HL-60 (cell line): ENCODE data around the gene SLC1A5.

ENCODE experiments used
- DNase-seq, 2 experiments: peaks; one replicate each; pipeline ENCODE4 v3.0.0-alpha.2; 2010 to 2020; ENCODE audit warnings: low read depth in 1 of 2, low spot score in 1 of 2
- H3K27ac ChIP-seq: fragments of 250-450 bp; sonication (Bioruptor Pico); replicated peaks from 2 replicates; pipeline ENCODE4 v1.5.1; 2020; ENCODE audit warnings: mild to moderate bottlenecking, moderate library complexity
- H3K27me3 ChIP-seq: fragments of 250-450 bp; sonication (Bioruptor Pico); 2 replicates; pipeline ENCODE4 v1.5.1; 2021; ENCODE audit warnings: mild to moderate bottlenecking, moderate library complexity; ENCODE audit not compliant: insufficient read depth, poor library complexity, severe bottlenecking
- H3K4me3 ChIP-seq: replicated peaks from 2 replicates; pipeline ENCODE4 v1.5.1; 2011; ENCODE audit warnings: mild to moderate bottlenecking, control low read depth, low read length; ENCODE audit not compliant: insufficient read depth
- GABPA ChIP-seq: IDR thresholded peaks from 2 replicates; pipeline ENCODE4 v1.6.1; 2012; ENCODE audit warnings: low read depth
- POLR2AphosphoS5 ChIP-seq: IDR thresholded peaks from 2 replicates; pipeline ENCODE4 v1.6.1; 2012; ENCODE audit warnings: low read depth
- SPI1 ChIP-seq: IDR thresholded peaks from 2 replicates; pipeline ENCODE4 v1.6.1; 2012; ENCODE audit warnings: low read depth, mild to moderate bottlenecking, borderline replicate concordance
- TF ChIP-seq, protein P1 (sequence below): IDR thresholded peaks from 2 replicates; pipeline ENCODE4 v1.6.1; 2012; ENCODE audit warnings: low read depth; ENCODE audit not compliant: insufficient replicate concordance
- TF ChIP-seq, protein P2 (sequence below): IDR thresholded peaks from one replicate; pipeline ENCODE4 v1.5.1; 2011; ENCODE audit warnings: low read length, control low read depth, inconsistent platforms; ENCODE audit not compliant: insufficient read depth

Gene SLC1A5

DNA sequence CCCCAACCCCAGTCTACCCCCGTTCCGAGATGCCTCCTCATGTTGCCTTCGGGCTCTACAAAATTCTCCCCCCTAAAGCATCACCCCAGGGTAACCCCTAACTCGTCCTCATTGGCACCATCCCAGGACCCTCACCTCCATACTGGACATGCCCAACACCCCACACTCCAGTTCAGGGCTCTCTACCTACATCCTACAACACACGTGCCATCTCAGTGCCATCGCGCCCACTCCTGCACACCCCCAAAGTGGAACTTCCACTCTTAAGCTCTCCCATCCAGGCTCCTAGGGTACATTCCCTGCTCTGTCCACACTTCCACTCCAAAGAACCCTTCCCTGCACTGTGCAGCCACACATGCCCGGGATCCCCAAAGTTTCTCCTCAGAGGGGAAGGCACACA lies 43.4 kb downstream of the SLC1A5 start:
- peak overlapping the region; percentile 68 for H3K27ac ChIP-seq
- no peaks in the 10 kb centered on the region for H3K27me3 ChIP-seq
- TF ChIP-seq GABPA (no peak), SPI1 (0 out of 2 replicates have a peak, but pooled peaks have one; percentile 1)
- DNase-seq, result no peak
- peak overlapping the region; percentile 71 for H3K4me3 ChIP-seq

DNA sequence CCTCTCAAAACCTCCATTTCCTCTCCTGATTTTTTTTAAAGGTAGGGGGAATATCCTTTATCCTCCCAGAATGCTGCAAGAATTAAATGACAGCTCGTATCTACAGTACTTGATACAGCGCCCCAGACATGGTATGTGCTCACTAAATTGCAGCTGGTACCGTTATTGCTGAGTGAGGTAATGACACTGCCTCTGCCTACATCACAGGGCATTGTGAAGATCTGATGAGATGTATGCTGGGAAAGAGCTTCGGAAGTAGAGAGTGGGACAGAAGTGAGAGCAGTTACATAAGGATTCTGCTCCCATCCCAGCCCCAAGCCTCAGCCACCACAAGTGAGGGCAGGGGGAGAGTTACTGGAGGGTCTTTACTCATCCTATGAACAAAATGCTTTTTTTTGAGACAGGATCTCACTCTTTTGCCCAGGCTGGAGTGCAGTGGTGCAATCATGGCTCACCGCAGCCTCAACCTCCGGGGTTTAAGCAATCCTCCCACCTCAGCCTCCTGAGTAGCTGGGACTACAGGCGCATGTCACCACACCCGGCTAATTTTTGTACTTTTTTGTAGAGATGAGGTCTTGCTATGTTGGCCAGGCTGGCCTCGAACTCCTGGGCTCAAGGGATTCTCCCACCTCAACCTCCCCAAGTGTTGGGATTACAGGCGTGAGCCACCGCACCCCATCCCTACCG lies 44.2 kb downstream of the SLC1A5 start:
- H3K27ac ChIP-seq, result no peak overlapping the region
- H3K27me3 ChIP-seq, result no peaks in the 10 kb centered on the region
- DNase-seq, result peak in 1 of 2 experiments; percentile 18
- H3K4me3 ChIP-seq, result no peak overlapping the region
- TF ChIP-seq, protein P1, sequence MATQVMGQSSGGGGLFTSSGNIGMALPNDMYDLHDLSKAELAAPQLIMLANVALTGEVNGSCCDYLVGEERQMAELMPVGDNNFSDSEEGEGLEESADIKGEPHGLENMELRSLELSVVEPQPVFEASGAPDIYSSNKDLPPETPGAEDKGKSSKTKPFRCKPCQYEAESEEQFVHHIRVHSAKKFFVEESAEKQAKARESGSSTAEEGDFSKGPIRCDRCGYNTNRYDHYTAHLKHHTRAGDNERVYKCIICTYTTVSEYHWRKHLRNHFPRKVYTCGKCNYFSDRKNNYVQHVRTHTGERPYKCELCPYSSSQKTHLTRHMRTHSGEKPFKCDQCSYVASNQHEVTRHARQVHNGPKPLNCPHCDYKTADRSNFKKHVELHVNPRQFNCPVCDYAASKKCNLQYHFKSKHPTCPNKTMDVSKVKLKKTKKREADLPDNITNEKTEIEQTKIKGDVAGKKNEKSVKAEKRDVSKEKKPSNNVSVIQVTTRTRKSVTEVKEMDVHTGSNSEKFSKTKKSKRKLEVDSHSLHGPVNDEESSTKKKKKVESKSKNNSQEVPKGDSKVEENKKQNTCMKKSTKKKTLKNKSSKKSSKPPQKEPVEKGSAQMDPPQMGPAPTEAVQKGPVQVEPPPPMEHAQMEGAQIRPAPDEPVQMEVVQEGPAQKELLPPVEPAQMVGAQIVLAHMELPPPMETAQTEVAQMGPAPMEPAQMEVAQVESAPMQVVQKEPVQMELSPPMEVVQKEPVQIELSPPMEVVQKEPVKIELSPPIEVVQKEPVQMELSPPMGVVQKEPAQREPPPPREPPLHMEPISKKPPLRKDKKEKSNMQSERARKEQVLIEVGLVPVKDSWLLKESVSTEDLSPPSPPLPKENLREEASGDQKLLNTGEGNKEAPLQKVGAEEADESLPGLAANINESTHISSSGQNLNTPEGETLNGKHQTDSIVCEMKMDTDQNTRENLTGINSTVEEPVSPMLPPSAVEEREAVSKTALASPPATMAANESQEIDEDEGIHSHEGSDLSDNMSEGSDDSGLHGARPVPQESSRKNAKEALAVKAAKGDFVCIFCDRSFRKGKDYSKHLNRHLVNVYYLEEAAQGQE, result no peak
- TF ChIP-seq, protein P2, sequence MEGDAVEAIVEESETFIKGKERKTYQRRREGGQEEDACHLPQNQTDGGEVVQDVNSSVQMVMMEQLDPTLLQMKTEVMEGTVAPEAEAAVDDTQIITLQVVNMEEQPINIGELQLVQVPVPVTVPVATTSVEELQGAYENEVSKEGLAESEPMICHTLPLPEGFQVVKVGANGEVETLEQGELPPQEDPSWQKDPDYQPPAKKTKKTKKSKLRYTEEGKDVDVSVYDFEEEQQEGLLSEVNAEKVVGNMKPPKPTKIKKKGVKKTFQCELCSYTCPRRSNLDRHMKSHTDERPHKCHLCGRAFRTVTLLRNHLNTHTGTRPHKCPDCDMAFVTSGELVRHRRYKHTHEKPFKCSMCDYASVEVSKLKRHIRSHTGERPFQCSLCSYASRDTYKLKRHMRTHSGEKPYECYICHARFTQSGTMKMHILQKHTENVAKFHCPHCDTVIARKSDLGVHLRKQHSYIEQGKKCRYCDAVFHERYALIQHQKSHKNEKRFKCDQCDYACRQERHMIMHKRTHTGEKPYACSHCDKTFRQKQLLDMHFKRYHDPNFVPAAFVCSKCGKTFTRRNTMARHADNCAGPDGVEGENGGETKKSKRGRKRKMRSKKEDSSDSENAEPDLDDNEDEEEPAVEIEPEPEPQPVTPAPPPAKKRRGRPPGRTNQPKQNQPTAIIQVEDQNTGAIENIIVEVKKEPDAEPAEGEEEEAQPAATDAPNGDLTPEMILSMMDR, result no peak

DNA sequence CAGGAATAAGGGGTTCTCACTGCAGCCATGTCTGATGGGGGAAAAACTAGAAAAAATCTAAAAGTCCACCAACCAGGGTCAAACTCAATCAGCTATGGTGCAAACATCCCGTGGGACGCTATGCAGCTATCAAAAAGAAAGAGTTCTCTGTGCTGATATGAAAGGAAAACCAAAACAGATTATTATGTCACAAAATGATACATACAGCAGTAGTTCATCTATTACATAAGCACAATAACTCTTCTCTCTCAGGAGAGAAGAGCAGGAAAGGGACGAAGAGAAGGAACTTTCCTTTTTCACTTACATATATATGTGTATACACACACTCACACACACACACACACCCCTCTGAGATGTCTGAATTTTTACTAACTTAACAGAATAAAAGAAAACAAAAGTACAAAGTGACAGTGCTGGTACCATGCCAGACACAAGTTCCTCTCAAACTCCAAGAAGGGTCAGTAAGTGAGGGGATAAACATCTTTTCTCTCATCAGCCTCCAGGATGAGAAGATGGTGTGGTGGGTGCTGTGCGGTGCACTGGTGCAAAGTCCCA lies 45.4 kb downstream of the SLC1A5 start:
- H3K27ac ChIP-seq, result no peak overlapping the region
- no peaks in the 10 kb centered on the region for H3K27me3 ChIP-seq
- DNase-seq, result no peak
- no peak overlapping the region for H3K4me3 ChIP-seq
- no peak for TF ChIP-seq SPI1
- no peak for TF ChIP-seq POLR2AphosphoS5
- TF ChIP-seq, protein P2, result no peak

DNA sequence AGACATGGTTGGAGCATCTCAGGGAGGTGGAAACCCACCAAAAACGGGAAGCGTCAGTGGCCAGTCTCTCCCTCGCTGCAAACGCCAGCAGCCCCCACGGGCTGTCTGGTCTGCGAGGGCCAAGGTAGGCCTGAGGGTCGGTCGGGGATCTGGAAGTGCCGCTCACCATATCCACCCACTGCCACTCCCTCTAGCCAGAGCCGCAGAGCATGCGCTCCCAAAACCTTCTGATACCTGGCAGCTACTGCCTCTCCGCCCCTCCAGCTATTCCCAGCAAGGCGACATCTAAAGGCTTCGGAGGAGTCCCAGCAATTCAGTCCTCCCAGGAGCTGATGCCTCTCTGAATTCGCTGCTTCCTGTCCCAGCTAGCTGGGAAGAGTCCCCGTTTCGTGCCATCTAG lies 46.9 kb downstream of the SLC1A5 start:
- TF ChIP-seq SPI1 (no peak), GABPA (no peak), POLR2AphosphoS5 (no peak)
- TF ChIP-seq, protein P2, result no peak
- TF ChIP-seq, protein P1, result no peak
- no peak for DNase-seq
- no peaks in the 10 kb centered on the region for H3K27me3 ChIP-seq
- H3K4me3 ChIP-seq, result no peak overlapping the region
- H3K27ac ChIP-seq, result no peak overlapping the region
